MM.1S (cell line): ENCODE results near the gene ARMS2.

ENCODE experiments used
- EZH2 ChIP-seq: fragments of 300-600 bp; sonication (generic); optimal IDR thresholded peaks from 2 replicates; pipeline ENCODE3; 2017; ENCODE audit warnings: low read depth, mild to moderate bottlenecking, antibody characterized with exemption, low read length, mixed read lengths
- TF ChIP-seq, protein P1 (sequence below): fragments of 300-600 bp; sonication (generic); IDR thresholded peaks from 2 replicates; pipeline ENCODE4 v1.5.1; 2016; ENCODE audit warnings: antibody characterized with exemption, low read length, mixed read lengths

GRCh38 chr10:122476333-122476695 is 21.9 kb downstream of the ARMS2 start:
- no peak for TF ChIP-seq EZH2
- TF ChIP-seq, protein P1, sequence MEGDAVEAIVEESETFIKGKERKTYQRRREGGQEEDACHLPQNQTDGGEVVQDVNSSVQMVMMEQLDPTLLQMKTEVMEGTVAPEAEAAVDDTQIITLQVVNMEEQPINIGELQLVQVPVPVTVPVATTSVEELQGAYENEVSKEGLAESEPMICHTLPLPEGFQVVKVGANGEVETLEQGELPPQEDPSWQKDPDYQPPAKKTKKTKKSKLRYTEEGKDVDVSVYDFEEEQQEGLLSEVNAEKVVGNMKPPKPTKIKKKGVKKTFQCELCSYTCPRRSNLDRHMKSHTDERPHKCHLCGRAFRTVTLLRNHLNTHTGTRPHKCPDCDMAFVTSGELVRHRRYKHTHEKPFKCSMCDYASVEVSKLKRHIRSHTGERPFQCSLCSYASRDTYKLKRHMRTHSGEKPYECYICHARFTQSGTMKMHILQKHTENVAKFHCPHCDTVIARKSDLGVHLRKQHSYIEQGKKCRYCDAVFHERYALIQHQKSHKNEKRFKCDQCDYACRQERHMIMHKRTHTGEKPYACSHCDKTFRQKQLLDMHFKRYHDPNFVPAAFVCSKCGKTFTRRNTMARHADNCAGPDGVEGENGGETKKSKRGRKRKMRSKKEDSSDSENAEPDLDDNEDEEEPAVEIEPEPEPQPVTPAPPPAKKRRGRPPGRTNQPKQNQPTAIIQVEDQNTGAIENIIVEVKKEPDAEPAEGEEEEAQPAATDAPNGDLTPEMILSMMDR: no peak
